GM19099 (cell line): ENCODE results near the gene PDS5B.

Experiments
- POLR2A ChIP-seq: IDR thresholded peaks from 3 replicates; pipeline ENCODE4 v1.6.1; 2011; ENCODE audit warnings: low read depth; ENCODE audit not compliant: insufficient read length; ENCODE audit errors: extremely low read depth

The PDS5B gene

GRCh38 chr13:32585550-32586079, 637 bp upstream of the PDS5B start:
- no peak for TF ChIP-seq POLR2A

- TF ChIP-seq POLR2A, result no peak
These were observed 959 bp downstream of the PDS5B start for GRCh38 chr13:32587011-32587810.

- TF ChIP-seq POLR2A, result no peak
These were observed 1.5 kb downstream of the PDS5B start for GRCh38 chr13:32587811-32588170.

- TF ChIP-seq POLR2A, result no peak
These were observed 2.5 kb downstream of the PDS5B start for GRCh38 chr13:32588736-32589135.

- no peak for TF ChIP-seq POLR2A
These were observed 3.2 kb downstream of the PDS5B start for GRCh38 chr13:32589471-32589870.

GRCh38 chr13:32590266-32590665, 4.0 kb downstream of the PDS5B start:
- no peak for TF ChIP-seq POLR2A

- no peak for TF ChIP-seq POLR2A
These were observed 5.8 kb downstream of the PDS5B start for GRCh38 chr13:32592082-32592481.

- TF ChIP-seq POLR2A, result no peak
These were observed 8.0 kb downstream of the PDS5B start for GRCh38 chr13:32594157-32594738.

GRCh38 chr13:32595306-32595705, 9.1 kb downstream of the PDS5B start:
- TF ChIP-seq POLR2A, result no peak

- TF ChIP-seq POLR2A, result no peak
These were observed 14.6 kb downstream of the PDS5B start for GRCh38 chr13:32600890-32601289.

- no peak for TF ChIP-seq POLR2A
These were observed 23.2 kb downstream of the PDS5B start for GRCh38 chr13:32609428-32609827.

GRCh38 chr13:32610538-32610937, 24.3 kb downstream of the PDS5B start:
- TF ChIP-seq POLR2A, result no peak

GRCh38 chr13:32610977-32611376, 24.7 kb downstream of the PDS5B start:
- TF ChIP-seq POLR2A, result no peak

- TF ChIP-seq POLR2A, result no peak
These were observed 30.7 kb downstream of the PDS5B start for GRCh38 chr13:32616883-32617511.

GRCh38 chr13:32622827-32623226, 36.6 kb downstream of the PDS5B start:
- TF ChIP-seq POLR2A, result no peak

- no peak for TF ChIP-seq POLR2A
These were observed 38.2 kb downstream of the PDS5B start for GRCh38 chr13:32624441-32624840.
